HG03135 (cell line): Measurements from ENCODE around the gene SLC2A1.
"Not testable (repeated sequence)": the region's sequence is repeated elsewhere in the genome, so short reads cannot be mapped to it uniquely, and the experiment has no call there.

Source experiments
- ATAC-seq: cut with Tn5 transposase; IDR thresholded peaks from one replicate; pipeline ENCODE4 v1.9.1; 2021; ENCODE audit warnings: mild to moderate bottlenecking, moderate library complexity; ENCODE audit not compliant: unreplicated experiment

SLC2A1 gene

DNA sequence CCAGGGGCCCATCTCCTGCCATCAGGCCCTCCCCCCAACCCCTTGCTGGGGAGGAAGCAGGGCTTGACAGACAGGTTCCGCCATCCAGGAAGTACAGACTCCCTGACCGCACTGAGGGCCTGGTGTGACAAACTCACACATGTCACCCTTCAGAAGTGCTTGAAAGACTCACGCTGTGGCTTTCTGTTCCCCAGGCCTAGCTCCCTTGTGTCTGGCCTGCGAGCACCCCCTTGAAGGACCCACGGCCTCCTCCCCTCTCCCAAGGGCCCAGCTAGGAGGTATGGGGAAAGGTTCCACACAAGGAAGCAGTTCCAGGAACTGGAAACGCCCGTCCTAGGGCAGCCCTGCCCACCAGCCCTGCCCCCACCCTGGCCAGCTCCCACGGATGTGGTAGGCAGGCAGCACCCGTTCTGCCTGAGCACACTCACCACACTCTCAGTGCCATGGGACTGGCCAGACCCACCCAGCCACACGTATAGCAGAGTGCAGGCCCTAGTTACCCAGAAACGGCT, 26.7 kb downstream of the SLC2A1 start:
- peak; percentile 57 for ATAC-seq

DNA sequence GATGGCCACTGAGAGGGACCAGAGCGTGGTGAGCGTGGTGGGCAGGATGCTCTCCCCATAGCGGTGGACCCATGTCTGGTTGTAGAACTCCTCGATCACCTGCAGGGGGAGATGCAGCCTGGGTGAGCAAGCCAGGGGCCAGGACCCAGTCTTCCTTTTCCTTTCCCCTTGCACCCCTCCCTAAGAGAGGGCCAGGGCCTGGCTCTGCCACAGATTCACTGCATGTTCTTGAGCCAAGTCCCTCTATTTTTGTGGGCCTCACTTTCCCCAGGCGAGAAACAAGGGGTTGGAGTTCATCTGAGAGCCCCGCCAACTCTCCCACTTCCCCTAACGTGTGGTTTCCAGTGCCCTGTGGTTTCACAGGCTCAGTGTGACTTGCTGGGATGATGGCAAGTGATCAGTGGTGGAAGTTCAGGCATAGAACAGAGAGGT, 27.5 kb downstream of the SLC2A1 start:
- ATAC-seq: no peak

DNA sequence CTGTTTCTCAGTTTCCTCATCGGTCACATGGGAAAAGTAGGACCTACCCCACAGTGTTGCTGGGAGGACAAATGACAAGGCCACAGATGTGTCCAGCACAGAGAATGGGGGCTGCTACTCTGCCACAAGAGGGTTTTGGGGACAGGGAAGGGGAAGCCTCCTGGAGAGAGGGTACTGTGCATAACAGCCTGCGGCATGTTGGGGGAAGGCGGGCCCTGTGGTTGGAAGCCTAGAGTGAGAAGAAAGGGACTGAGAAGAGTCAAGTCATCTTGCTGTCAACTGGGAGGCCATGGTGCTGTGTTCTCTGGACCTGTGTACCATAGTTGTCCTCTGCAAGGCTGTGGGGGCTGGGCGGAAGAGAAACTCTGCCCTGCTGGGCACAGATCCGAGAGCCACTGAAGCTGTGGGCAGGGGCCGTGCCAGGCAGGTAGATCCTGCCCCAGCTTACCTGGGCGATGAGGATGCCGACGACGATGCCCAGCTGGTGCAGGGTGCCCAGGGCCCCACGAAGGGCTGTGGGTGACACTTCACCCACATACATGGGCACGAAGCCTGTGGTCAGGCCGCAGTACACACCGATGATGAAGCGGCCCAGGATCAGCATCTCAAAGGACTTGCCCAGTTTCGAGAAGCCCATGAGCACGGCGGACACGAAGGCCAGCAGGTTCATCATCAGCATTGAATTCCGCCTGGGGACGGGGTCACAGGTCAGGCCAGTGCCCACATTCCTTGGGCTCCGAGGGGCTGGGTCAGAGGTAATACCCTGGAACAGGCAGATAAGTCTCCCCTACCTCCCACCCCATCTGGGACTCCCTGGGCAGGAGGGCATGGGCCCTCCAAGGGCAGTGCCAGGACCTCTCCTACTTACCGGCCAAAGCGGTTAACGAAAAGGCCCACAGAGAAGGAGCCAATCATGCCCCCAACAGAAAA, 28.2 kb downstream of the SLC2A1 start:
- ATAC-seq: no peak

DNA sequence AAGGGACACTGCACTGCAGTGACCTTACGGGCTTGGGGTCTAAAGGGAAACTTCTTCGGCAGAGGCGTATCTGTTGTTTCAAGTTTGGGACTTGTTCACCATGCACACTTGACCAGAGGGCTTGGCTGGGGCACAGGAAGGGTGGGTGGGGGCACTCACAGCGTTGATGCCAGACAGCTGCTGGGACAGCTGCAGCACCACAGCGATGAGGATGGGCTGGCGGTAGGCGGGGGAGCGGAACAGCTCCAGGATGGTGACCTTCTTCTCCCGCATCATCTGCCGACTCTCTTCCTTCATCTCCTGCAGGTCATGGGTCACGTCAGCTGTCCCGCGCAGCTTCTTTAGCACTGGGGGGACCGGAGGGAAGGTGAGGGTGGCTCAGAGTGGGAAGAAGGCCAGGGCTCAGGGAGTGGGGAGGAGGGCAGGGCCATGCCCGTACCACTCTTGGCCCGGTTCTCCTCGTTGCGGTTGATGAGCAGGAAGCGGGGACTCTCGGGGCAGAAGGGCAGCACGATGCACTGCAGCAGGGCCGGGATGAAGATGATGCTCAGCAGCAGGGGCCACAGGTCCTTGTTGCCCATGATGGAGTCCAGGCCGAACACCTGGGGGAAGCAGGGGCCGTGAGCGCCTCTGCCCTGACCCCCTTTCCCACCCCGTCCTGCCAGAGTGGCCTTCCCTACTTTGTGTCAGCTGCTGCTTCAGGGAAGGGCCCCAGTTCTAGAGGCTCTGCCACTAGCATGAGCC, 29.1 kb downstream of the SLC2A1 start:
- no peak for ATAC-seq

DNA sequence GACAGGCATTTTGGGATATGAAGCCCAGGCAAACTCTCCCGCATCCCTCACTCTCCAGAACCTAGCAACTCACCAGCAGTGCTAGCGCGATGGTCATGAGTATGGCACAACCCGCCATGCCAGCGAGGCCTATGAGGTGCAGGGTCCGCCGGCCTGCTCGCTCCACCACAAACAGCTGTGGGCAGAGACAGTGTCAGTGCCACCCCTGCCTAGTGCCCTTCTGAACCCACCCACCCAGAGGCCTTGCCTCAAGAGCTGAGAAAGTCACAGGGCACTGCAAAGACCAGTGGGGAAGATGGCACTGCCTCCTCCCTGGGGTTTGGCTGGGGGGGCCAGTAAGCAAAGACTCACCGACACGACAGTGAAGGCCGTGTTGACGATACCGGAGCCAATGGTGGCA, 29.8 kb downstream of the SLC2A1 start:
- no peak for ATAC-seq

DNA sequence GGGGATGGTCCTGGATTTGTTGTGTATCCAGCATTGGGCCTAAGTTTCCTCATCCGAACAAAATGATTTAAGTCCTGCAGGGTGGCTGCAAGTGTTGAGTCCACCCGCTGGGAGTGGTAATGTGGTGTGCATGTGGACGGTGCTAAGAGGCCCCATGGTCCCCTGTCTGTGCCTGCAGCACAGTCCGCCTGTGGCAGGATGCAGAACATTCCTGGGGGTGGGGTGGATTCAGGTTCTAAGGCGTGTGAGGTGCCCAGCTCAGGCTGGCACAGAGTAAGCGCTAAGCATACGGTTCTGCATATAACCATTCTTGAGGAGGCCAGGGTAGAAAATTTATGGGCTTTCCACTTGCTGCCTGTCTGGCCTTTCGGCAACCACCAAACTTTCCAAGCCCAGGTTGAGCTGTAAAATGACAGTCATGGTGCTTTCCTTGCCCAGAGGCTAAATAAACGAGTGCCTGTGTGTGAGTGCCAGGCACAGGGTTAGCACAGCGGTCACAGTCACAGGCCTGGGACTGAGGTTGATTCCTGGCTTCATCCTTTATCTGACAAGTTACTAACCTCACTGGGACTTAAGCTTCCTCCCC, 30.7 kb downstream of the SLC2A1 start:
- no peak for ATAC-seq

DNA sequence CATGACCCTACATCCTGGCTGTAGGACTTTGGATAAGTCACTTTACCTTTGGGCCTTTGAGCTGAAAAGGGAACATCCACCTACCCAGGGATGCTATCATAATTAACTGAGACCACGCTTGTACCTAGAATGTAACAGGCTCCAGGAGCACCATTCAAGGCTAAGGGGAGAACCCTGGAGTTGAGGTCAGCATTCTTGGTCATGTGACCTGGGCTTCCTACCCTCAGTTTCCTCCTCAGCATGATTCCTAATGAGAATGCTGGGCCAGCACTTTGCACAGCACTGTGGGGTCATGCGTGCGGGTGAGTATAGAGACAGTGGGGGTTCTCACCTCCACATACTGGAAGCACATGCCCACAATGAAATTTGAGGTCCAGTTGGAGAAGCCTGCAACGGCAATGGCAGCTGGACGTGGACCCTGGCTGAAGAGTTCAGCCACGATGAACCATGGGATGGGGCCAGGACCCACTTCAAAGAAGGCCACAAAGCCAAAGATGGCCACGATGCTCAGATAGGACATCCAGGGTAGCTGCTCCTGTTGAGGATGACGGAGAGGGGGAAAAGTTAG, 31.3 kb downstream of the SLC2A1 start:
- ATAC-seq: no peak

DNA sequence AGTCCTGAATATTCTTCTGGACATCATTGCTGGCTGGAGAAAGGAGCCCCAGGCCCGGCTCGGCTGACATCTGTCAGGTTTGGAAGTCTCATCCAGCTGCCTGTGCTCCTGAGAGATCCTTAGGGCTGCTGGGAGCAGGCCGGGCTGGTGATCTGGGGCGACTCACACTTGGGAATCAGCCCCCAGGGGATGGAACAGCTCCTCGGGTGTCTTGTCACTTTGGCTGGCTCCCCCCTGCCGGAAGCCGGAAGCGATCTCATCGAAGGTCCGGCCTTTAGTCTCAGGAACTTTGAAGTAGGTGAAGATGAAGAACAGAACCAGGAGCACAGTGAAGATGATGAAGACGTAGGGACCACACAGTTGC, 31.8 kb downstream of the SLC2A1 start:
- no peak for ATAC-seq

DNA sequence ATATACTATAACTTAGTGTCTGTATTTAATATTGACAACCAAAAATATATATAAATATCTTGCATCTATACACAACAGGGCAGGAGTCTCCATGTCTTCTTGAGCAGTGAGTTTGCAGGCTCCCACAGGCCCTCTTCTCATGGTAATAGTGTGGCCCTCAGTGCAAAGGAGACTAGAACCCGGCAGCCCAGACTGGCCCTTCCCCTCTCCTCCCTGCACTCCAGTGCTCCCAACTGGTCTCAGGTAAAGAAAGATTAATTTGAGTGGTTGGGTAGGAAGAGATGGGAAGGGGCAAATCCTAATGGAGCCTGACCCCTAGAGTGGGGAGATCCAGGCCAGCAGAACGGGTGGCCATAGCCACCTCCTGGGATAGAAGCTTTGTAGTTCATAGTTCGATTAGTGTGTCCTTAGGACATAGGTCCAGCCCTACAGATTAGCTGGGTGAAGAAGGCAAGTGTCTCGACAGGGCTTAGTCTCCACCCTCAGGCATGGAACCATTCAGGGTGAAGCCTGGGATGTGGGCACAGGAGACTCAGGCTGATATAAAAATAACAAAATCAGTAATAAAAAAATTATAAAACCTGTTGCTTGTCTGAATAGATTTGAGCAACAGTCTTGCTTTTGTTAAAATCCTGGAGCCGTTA, 32.3 kb downstream of the SLC2A1 start:
- ATAC-seq: no peak

DNA sequence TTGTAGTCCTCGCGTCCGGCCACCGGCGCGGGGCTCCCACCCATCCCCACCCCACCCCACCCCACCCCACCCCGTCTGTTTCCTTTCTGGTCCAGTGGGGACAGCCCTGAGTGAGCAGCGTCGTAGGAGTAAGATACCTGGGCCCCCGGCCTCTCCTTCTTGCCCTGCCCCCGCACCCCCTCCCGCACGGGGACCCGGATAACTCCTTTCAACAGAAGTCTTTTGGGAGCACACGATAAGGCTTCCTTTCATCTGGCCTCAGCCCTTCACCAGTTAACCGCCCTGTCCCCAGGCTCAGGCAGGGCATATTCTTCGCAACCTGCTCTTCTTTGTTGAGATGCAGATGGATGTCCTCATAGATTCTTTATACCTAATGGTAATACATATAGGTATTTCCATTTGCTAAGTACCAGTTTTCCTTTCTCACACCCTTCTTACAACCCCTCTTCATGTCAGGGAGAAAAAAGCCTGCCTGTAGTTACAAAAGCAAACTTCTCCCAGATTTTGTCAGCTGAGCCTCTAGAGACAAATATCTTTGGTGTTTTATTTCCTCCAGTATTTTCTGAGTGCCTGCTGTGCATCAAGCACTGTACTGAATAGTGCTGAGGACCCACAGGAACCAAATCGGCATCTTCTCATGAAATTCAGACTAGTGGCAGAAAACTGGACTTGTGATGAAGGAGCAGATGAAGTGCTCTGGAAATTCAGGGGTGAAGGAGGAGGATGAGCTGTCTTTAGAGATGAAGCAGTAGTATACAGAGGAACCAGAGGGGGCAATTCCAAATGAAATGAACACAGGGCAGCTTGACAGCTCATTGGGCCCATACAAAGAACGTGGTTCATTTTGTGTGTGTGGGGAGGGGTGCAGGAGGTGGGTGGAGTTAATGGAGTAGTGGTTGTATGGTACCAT, 33.6 kb downstream of the SLC2A1 start:
- ATAC-seq: no peak

DNA sequence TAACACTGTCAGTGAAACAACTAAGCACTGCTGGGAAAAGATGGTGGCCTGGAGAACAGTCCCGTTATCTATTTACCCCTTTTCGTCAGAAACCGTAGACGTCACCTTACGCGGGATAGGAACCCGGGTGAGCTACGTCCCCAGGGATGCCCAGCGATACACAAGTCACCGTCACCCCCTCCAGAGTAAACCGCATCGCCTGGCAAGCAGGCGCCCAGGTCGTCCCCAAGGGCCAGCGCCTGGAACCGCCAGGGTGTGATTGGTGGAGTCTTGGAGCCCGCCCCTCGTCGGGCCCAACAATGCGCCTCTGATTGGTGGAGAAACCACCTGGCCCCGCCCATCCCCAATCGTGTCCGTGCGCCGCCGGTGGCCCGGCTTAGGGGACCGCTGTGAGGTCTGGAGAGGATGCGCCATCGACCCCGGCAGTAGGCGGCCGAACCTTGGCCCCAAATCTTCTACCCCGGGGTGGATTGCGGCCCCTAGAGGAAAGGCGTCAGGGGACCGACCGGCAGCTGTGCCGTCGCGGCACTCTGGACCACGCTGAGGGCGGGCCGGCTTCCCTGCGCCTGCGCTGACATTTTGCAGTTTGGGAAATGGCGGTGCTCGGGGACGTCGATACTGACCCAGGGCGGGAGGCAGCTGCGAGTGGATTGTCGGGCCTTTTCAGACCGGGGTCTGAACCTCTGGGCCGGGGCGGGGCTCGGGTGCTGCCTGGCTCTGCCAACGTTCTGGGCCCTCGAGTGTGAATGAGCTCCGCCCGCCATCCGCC, 34.4 kb downstream of the SLC2A1 start:
- peak; percentile 89 for ATAC-seq

DNA sequence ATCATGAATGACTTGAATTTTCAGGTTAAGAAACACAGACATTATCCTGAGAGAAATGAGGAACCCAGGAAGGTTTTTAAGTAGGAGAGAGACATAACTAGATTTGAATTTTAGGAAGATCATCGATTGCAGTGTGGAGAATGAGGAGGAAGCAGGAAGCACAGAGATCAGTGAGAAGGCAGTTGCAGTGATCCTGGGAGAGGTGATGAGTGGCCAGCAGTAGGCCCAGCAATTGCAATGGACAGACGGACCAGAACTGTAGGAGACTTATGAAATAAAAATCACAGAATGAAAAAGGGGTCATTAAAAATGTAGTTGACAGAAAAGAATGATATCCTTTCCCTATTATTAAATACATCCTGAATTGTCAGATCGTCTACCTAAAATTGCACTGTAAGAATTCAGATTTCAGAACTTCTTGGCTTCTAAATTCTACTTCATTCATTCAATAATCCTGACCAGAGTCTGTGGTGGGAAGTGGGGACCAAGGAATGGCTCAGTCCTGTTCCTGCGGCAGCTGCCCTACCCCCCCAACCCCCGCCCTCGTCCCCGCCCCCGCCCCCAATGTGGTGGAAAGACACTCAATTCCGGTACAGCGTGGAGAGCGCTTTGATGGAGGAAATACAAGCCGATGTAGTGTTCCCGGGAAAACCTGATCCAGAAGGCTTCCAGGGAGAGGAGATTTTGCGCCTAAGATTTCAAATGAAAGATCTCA, 35.1 kb downstream of the SLC2A1 start:
- no peak for ATAC-seq

DNA sequence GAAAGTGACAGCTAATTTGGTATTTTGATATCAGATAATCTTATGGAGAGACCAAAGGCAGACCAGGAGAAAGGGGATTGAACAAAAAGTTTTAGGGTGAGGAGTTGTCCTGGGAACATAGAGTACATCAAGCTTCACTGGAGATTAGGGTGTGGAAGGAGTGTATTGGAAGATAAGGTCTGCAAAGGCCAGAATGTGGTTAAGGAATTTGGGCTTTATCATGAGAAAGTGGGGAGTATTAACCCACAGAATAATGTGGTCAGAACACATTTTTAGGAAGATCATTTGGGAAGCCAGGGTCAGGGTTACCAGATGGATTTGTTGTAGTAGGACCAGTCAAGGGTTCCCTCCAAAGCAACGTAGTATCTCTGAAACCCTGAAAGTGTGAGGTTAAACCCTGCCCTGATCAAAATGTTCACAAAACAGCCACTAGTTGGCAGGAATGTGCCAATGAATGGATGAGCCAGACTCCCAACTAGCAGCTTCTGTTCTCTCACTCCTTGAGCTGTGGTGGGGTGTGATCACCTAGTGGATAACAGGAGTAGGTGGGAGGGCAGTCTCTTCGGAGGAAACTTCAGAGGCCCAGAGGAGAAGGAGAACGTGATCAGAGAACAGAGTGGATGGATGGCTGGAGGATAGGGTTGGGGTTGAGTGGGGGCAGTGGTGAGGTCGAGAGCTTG, 35.8 kb downstream of the SLC2A1 start:
- no peak for ATAC-seq

DNA sequence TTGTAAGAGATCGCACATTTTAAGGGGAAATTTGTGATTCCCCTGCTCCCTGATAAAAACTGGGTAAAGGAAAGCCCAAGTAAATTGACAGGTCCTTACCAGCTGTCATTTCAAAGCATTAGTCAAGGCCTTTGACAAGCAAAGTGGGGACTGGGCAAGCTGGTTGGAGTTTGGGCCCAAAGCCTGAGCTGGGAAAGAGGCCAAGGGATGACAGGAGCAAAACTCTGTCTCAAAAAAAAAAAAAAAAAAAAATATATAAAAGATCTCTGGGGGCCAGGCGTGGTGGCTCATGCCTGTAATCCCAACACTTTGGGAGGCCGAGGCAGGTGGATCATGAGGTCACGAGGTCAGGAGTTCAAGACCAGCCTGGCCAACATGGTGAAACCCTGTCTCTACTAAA, 36.9 kb downstream of the SLC2A1 start:
- no peak for ATAC-seq

DNA sequence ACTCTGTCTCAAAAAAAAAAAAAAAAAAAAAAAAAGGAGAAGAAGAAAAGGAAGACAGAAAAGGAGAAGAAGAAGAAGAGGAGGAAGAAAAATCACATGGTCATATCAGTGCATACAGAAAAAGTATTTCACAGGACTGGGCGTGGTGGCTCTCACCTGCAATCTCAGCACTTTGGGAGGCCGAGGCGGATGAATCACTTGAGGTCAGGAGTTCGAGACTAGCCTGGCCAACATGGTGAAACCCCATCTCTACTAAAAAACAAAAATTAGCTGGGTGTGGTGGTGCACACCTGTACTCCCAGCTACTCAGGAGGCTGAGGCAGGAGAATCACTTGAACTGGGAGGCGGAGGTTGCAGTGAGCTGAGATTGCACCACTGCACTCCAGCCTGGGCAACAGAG, 39.0 kb downstream of the SLC2A1 start:
- not testable (repeated sequence) for ATAC-seq

DNA sequence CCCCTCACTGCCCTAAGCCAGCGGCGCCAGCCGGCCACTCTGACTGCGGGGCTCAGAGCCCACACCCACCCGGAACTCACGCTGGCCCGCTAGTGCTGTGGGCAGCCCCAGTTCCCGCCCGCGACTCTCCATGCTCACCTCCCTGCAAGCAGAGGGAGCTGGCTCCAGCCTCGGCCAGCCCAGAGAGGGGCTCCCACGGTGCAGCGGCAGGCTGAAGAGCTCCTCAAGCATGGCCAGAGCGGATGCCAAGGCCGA, 41.5 kb downstream of the SLC2A1 start:
- ATAC-seq: no peak

DNA sequence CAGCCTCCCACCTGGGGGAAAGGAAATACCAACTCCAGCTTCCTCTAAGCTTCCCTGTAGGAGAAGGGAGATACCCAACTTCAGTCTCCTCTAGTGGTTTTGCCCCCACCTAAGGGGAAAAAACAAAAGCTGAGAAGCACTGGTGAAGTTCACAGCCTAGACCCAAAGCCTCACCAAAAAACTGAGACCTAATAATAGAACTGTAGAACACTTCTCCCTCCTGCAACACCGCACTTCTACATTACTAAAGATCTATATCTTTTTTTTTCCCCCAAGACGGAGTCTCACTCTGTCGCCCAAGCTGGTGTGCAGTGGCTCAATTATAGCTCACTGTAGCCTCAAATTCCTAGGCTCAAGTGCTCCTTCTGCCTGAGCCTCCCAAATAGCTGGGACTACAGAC, 43.2 kb downstream of the SLC2A1 start:
- ATAC-seq: no peak

DNA sequence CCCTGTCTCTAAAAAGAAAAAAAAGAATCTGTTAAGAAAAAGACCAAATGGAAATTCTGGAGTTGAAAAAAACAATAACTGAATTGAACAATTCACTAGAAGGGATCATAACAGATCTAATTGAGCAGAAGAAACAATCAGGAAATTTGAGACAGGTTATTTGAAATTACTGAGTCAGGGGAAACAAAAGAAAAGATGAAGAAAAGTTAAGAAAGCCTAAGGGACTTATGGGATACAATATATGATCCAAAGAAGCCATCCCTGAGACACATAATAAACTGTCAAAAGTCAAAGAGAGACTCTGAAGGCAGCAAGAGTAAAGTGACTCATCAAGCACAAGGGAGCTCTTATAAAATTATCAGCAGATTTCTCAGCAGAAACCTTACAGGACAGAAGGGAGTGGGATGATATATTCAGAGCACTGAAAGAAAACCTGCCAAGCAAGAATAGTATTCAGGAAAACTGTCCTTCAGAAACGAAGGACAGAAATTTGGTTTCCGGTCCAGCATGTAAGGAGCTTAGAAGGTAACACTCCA, 44.5 kb downstream of the SLC2A1 start:
- ATAC-seq: no peak
